BE2C (cell line): Measurements from ENCODE around the gene ARHGAP6.

Experiments
- DNase-seq: peaks from one replicate; pipeline ENCODE4 v3.0.0-alpha.2; 2020
- H3K27me3 ChIP-seq: fragments of 250-450 bp; sonication (Bioruptor Pico); 2 replicates; pipeline ENCODE4 v1.5.1; 2020; ENCODE audit warnings: mild to moderate bottlenecking
- H3K36me3 ChIP-seq: fragments of 250-450 bp; sonication (Bioruptor Pico); 2 replicates; pipeline ENCODE4 v1.5.1; 2020; ENCODE audit warnings: mild to moderate bottlenecking
- H3K4me1 ChIP-seq: fragments of 250-450 bp; sonication (Bioruptor Pico); 2 replicates; pipeline ENCODE4 v1.5.1; 2020
- H3K4me3 ChIP-seq: 2 replicates; pipeline ENCODE4 v1.5.1; 2011; ENCODE audit warnings: low read depth, low read length
- H3K9me3 ChIP-seq: fragments of 250-450 bp; sonication (Bioruptor Pico); 2 replicates; pipeline ENCODE4 v1.5.1; 2020
- TF ChIP-seq, protein P1 (sequence below): IDR thresholded peaks from 2 replicates; pipeline ENCODE4 v1.5.1; 2012; ENCODE audit warnings: mild to moderate bottlenecking, low read depth, low read length

ARHGAP6 gene

DNA sequence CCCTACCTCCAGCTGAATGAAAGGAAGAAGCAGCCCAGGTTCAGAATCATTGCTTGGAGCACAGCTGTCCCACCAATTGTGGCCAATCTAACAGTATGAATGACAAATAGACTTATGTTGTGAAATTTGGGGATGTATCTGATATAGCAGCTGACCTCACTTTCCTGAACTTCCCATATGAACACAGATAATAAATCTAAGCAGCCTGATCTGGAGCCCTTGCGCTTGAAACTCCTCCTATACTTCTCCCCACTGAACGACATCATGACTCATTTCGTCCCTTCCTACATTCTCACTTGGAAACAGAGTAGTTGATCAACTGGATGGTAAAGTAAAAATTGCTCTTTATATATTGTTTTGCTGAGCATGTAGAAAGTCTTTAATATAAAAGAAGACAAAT, 396.7 kb downstream of the ARHGAP6 start:
- H3K9me3 ChIP-seq = no peaks in the 10 kb centered on the region
- TF ChIP-seq, protein P1, sequence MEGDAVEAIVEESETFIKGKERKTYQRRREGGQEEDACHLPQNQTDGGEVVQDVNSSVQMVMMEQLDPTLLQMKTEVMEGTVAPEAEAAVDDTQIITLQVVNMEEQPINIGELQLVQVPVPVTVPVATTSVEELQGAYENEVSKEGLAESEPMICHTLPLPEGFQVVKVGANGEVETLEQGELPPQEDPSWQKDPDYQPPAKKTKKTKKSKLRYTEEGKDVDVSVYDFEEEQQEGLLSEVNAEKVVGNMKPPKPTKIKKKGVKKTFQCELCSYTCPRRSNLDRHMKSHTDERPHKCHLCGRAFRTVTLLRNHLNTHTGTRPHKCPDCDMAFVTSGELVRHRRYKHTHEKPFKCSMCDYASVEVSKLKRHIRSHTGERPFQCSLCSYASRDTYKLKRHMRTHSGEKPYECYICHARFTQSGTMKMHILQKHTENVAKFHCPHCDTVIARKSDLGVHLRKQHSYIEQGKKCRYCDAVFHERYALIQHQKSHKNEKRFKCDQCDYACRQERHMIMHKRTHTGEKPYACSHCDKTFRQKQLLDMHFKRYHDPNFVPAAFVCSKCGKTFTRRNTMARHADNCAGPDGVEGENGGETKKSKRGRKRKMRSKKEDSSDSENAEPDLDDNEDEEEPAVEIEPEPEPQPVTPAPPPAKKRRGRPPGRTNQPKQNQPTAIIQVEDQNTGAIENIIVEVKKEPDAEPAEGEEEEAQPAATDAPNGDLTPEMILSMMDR = no peak
- no peaks in the 10 kb centered on the region for H3K27me3 ChIP-seq
- DNase-seq = no peak
- no peak overlapping the region for H3K4me3 ChIP-seq
- H3K36me3 ChIP-seq = no peaks in the 10 kb centered on the region
- H3K4me1 ChIP-seq = no peaks in the 10 kb centered on the region

GRCh38 chrX:11267425-11267824, 398.3 kb downstream of the ARHGAP6 start:
- Histone ChIP-seq H3K4me1 (no peaks in the 10 kb centered on the region), H3K4me3 (no peak overlapping the region), H3K27me3 (no peaks in the 10 kb centered on the region), H3K36me3 (no peaks in the 10 kb centered on the region), H3K9me3 (no peaks in the 10 kb centered on the region)
- TF ChIP-seq, protein P1 = no peak
- DNase-seq = no peak

DNA sequence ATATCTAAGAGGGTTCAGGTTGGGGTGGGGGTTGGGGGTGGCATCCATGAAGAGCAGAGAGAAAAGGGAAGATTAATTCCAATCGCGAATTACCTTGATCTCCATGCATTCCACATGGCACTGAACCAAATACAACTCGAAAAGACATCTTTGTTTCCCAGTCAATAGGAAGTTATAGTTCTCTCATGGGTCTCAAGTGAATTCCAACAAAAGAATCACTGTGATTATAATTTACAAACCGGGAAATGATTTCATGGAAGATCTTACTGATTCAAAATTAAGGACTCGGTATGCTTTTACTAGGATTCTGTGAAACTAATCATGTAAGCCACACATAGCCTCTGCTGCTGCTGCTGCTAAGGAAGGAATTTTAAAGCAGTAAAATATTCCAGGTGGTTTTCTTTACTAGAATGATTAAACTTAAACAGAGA, 399.1 kb downstream of the ARHGAP6 start:
- TF ChIP-seq, protein P1 = no peak
- no peaks in the 10 kb centered on the region for H3K36me3 ChIP-seq
- H3K27me3 ChIP-seq = no peaks in the 10 kb centered on the region
- DNase-seq = no peak
- H3K4me1 ChIP-seq = no peaks in the 10 kb centered on the region
- H3K9me3 ChIP-seq = no peaks in the 10 kb centered on the region
- no peak overlapping the region for H3K4me3 ChIP-seq

DNA sequence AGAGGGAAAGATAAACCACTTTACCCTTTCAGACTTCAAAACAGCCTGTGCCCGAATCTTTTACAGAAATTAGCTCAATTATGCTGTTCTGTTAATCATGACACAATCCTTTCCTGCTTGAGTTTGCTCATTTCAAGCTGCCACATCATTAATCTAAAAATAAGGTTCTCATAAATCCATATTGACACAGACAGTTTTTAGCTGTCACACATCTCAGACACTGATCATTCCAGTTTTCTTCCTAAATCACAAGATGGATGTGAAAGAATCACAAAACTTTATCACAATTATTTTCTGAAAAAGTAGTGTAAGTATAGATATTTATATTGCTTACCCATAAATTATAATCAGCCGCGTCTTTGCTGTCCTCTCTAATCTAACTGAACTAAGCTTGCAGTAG, 400.4 kb downstream of the ARHGAP6 start:
- Histone ChIP-seq H3K4me1 (no peaks in the 10 kb centered on the region), H3K36me3 (no peaks in the 10 kb centered on the region), H3K9me3 (no peaks in the 10 kb centered on the region), H3K4me3 (no peak overlapping the region), H3K27me3 (no peaks in the 10 kb centered on the region)
- TF ChIP-seq, protein P1 = no peak
- DNase-seq = no peak

DNA sequence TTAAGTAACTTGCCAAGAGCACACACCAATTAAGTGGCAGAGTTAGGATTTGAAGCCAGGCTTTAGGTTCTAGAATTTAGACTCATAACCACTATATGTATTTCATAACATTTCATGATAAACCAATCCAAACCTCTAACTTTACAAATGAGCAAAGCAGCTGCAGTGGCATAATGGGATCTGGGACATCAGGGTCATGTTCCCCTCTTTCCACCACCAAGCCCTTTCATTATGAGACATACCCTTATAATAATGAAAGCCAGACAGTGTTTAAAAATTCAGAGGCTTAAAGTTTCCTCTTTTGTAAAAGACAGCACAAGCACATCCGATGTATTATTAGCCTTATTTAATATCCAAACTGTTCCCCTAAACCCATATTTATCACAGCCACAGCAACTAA, 400.8 kb downstream of the ARHGAP6 start:
- H3K27me3 ChIP-seq = no peaks in the 10 kb centered on the region
- H3K4me1 ChIP-seq = no peaks in the 10 kb centered on the region
- no peaks in the 10 kb centered on the region for H3K36me3 ChIP-seq
- H3K9me3 ChIP-seq = no peaks in the 10 kb centered on the region
- TF ChIP-seq, protein P1 = no peak
- no peak overlapping the region for H3K4me3 ChIP-seq
- no peak for DNase-seq

DNA sequence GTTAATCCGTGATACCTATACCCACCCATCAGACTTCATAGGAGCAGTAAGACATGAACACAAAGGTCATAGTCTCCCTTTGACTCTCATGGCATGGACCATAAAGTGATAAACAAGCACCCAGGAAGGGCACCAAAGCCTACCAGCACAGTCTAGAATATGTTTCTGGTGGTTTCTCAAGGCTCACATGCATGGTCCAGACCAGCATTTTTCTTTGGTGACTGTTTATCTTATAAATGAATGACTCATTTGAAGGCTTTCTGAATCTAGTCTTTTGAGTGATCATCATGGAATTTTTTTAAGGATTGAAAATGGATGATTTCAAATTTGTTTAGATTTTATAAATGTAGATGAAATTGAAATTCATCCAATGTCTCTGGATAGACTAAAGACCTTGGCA, 404.5 kb downstream of the ARHGAP6 start:
- Histone ChIP-seq H3K9me3 (no peaks in the 10 kb centered on the region), H3K4me1 (no peaks in the 10 kb centered on the region), H3K27me3 (no peaks in the 10 kb centered on the region), H3K4me3 (no peak overlapping the region), H3K36me3 (no peaks in the 10 kb centered on the region)
- TF ChIP-seq, protein P1 = no peak
- no peak for DNase-seq
